ENCODE data around the gene AKAP3. TPM values are rescaled to one million over a fixed set of nuclear protein-coding genes. Genes with fewer than 3 reads are reported as not detected.

Gene AKAP3
- total RNA-seq (2014; rRNA removed; shearing (Covaris generic)) = 0.65 and 1.1 TPM in 2 replicates

GRCh38 chr12:4648501-4649357 lies at the start of gene AKAP3, which contains the start of gene NDUFA9:
Gene AKAP3, minus strand, starts transcription at chr12:4649051. Its CDS starts 10,855 bp downstream, at chr12:4638196.
Gene NDUFA9, plus strand, starts transcription at chr12:4649114. Its CDS starts 13 bp downstream, at chr12:4649127.
- peak; percentile 83 to 89 for DNase-seq
- peaks cover 5% of the 10 kb centered on the region for H3K4me1 ChIP-seq
- peak within 1 kb of the TSS; percentile 77 for H3K27ac ChIP-seq
- H3K36me3 ChIP-seq = no peaks in the 10 kb centered on the region
- no peaks in the 10 kb centered on the region for H3K9me3 ChIP-seq (replicated peaks)
- H3K4me3 ChIP-seq = peak within 1 kb of the TSS; percentile 93
- no peaks in the 10 kb centered on the region for H3K27me3 ChIP-seq

- Histone ChIP-seq H3K9me3 (replicated peaks) (no peaks in the 10 kb centered on the region; the same call in 1 of the 2 replicates), H3K27ac (no peak overlapping the region), H3K4me1 (no peaks in the 10 kb centered on the region), H3K27me3 (no peaks in the 10 kb centered on the region), H3K36me3 (peaks cover 24% of the 10 kb centered on the region), H3K4me3 (no peak overlapping the region)
- no peak for DNase-seq
These were observed 41.9 kb upstream of the AKAP3 start for GRCh38 chr12:4690760-4691159.

GRCh38 chr12:4685317-4685716 lies 36.5 kb upstream of the AKAP3 start:
- no peaks in the 10 kb centered on the region for H3K4me1 ChIP-seq
- H3K4me3 ChIP-seq = no peak overlapping the region
- peaks cover 42% of the 10 kb centered on the region for H3K36me3 ChIP-seq
- H3K27me3 ChIP-seq = no peaks in the 10 kb centered on the region
- H3K9me3 ChIP-seq (replicated peaks) = no peaks in the 10 kb centered on the region; the same call in 1 of the 2 replicates
- no peak for DNase-seq
- no peak overlapping the region for H3K27ac ChIP-seq

- no peaks in the 10 kb centered on the region for H3K4me1 ChIP-seq
- no peak overlapping the region for H3K27ac ChIP-seq
- DNase-seq = no peak
These were observed 32.9 kb upstream of the AKAP3 start for GRCh38 chr12:4681732-4682131.

GRCh38 chr12:4679711-4680110 lies 30.9 kb upstream of the AKAP3 start:
- Histone ChIP-seq H3K27me3 (no peaks in the 10 kb centered on the region), H3K36me3 (peaks cover 21% of the 10 kb centered on the region), H3K27ac (no peak overlapping the region), H3K9me3 (replicated peaks) (no peaks in the 10 kb centered on the region), H3K4me3 (no peak overlapping the region), H3K4me1 (no peaks in the 10 kb centered on the region)
- no peak for DNase-seq

More at GRCh38 chr12:4681732-4682131, 32.9 kb upstream of the AKAP3 start:
- peaks cover 26% of the 10 kb centered on the region for H3K36me3 ChIP-seq
- no peaks in the 10 kb centered on the region; the same call in 1 of the 2 replicates for H3K9me3 ChIP-seq (replicated peaks)
- H3K27me3 ChIP-seq = no peaks in the 10 kb centered on the region
- H3K4me3 ChIP-seq = no peak overlapping the region

GRCh38 chr12:4665236-4665635 lies 16.4 kb upstream of the AKAP3 start:
- Histone ChIP-seq H3K27ac (no peak overlapping the region), H3K4me1 (no peaks in the 10 kb centered on the region), H3K36me3 (peaks cover 88% of the 10 kb centered on the region), H3K9me3 (replicated peaks) (no peaks in the 10 kb centered on the region), H3K4me3 (no peak overlapping the region), H3K27me3 (no peaks in the 10 kb centered on the region)
- no peak for DNase-seq

GRCh38 chr12:4663971-4664505 lies 15.2 kb upstream of the AKAP3 start:
- peak in 1 of 2 experiments; percentile 8 for DNase-seq
- Histone ChIP-seq H3K9me3 (replicated peaks) (no peaks in the 10 kb centered on the region; the same call in 1 of the 2 replicates), H3K27ac (no peak overlapping the region), H3K4me1 (no peaks in the 10 kb centered on the region), H3K4me3 (no peak overlapping the region), H3K36me3 (peaks cover 88% of the 10 kb centered on the region), H3K27me3 (no peaks in the 10 kb centered on the region)

GRCh38 chr12:4653691-4654090 lies 4.8 kb upstream of the AKAP3 start:
- DNase-seq = no peak
- no peak overlapping the region for H3K27ac ChIP-seq
- no peaks in the 10 kb centered on the region for H3K9me3 ChIP-seq (replicated peaks)
- no peaks in the 10 kb centered on the region for H3K27me3 ChIP-seq
- H3K4me3 ChIP-seq = no peak overlapping the region
- H3K4me1 ChIP-seq = no peaks in the 10 kb centered on the region
- peaks cover 28% of the 10 kb centered on the region for H3K36me3 ChIP-seq

- Histone ChIP-seq H3K27ac (no peak overlapping the region), H3K4me3 (no peak overlapping the region), H3K4me1 (no peaks in the 10 kb centered on the region; the same call in 1 of the 2 replicates), H3K9me3 (replicated peaks) (no peaks in the 10 kb centered on the region), H3K36me3 (peaks cover 23% of the 10 kb centered on the region), H3K27me3 (no peaks in the 10 kb centered on the region)
- no peak for DNase-seq
These were observed 4.4 kb upstream of the AKAP3 start for GRCh38 chr12:4653257-4653656.

GRCh38 chr12:4649358-4649661 lies 459 bp upstream of the AKAP3 start:
- Histone ChIP-seq H3K27me3 (no peaks in the 10 kb centered on the region), H3K4me3 (peak overlapping the region; percentile 93), H3K27ac (peak overlapping the region; percentile 77), H3K9me3 (replicated peaks) (no peaks in the 10 kb centered on the region), H3K36me3 (no peaks in the 10 kb centered on the region), H3K4me1 (peaks cover 5% of the 10 kb centered on the region)
- DNase-seq = no peak

GRCh38 chr12:4648104-4648500 lies 749 bp downstream of the AKAP3 start:
- Histone ChIP-seq H3K4me1 (peaks cover 5% of the 10 kb centered on the region), H3K36me3 (no peaks in the 10 kb centered on the region), H3K9me3 (replicated peaks) (no peaks in the 10 kb centered on the region), H3K4me3 (peak overlapping the region; percentile 93), H3K27ac (peak overlapping the region; percentile 77; the same call in 1 of the 2 replicates), H3K27me3 (no peaks in the 10 kb centered on the region)
- DNase-seq = no peak

GRCh38 chr12:4645023-4645422 lies 3.8 kb downstream of the AKAP3 start:
- no peaks in the 10 kb centered on the region for H3K27me3 ChIP-seq
- peaks cover 5% of the 10 kb centered on the region for H3K4me1 ChIP-seq
- no peak for DNase-seq
- no peak overlapping the region for H3K4me3 ChIP-seq
- no peak overlapping the region for H3K27ac ChIP-seq
- no peaks in the 10 kb centered on the region for H3K9me3 ChIP-seq (replicated peaks)
- H3K36me3 ChIP-seq = no peaks in the 10 kb centered on the region

- no peak for DNase-seq
- Histone ChIP-seq H3K4me1 (peaks cover 5% of the 10 kb centered on the region), H3K36me3 (no peaks in the 10 kb centered on the region), H3K27me3 (no peaks in the 10 kb centered on the region), H3K9me3 (replicated peaks) (no peaks in the 10 kb centered on the region), H3K27ac (no peak overlapping the region), H3K4me3 (no peak overlapping the region)
These were observed 5.1 kb downstream of the AKAP3 start for GRCh38 chr12:4643747-4644146.

- Histone ChIP-seq H3K4me1 (no peaks in the 10 kb centered on the region), H3K9me3 (replicated peaks) (no peaks in the 10 kb centered on the region), H3K27ac (no peak overlapping the region), H3K4me3 (no peak overlapping the region), H3K36me3 (no peaks in the 10 kb centered on the region), H3K27me3 (peaks cover 5% of the 10 kb centered on the region; the same call in 1 of the 2 replicates)
- DNase-seq = no peak
These were observed 18.6 kb downstream of the AKAP3 start for GRCh38 chr12:4630262-4630661.

- Histone ChIP-seq H3K4me1 (no peaks in the 10 kb centered on the region), H3K4me3 (no peak overlapping the region), H3K36me3 (no peaks in the 10 kb centered on the region), H3K27ac (no peak overlapping the region), H3K9me3 (replicated peaks) (no peaks in the 10 kb centered on the region), H3K27me3 (peaks cover 5% of the 10 kb centered on the region; the same call in 1 of the 2 replicates)
- DNase-seq = no peak
These were observed 20.4 kb downstream of the AKAP3 start for GRCh38 chr12:4628406-4628805.
